Esophagus muscularis mucosa (tissue), 4 donors: ENCODE results near the gene TNRC6C.

Experiments
- CTCF ChIP-seq, 3 experiments: fragments of 200-600 bp in 2 of 3; fragments of 450-650 bp in 1 of 3; sonication (generic) in 2 of 3; IDR thresholded peaks; one replicate each; pipeline ENCODE4 v1.5.1; 2017 to 2019; ENCODE audit warnings: antibody characterized with exemption in 3 of 3, mild to moderate bottlenecking in 2 of 3, moderate library complexity in 1 of 3
- EP300 ChIP-seq: sonication (generic); formaldehyde crosslinking; IDR thresholded peaks from one replicate; pipeline ENCODE4 v1.6.1; 2017; ENCODE audit warnings: antibody characterized with exemption
- POLR2A ChIP-seq: fragments of 450-650 bp; IDR thresholded peaks from one replicate; pipeline ENCODE4 v1.6.1; 2017; ENCODE audit warnings: antibody characterized with exemption, moderate library complexity, mild to moderate bottlenecking, low read depth
- POLR2AphosphoS5 ChIP-seq, 2 donors: sonication (generic); formaldehyde crosslinking; IDR thresholded peaks; one replicate each; pipeline ENCODE4 v1.6.1; 2017; ENCODE audit warnings: antibody characterized with exemption in 2 of 2

GRCh38 chr17:77999413-78000173 is 41.1 kb downstream of the TNRC6C start:
- no peak for TF ChIP-seq EP300
- TF ChIP-seq CTCF (IDR thresholded peaks at IDR 0.05), result no peak
- no peak for TF ChIP-seq POLR2A
- TF ChIP-seq POLR2AphosphoS5 (IDR thresholded peaks at IDR 0.05), result no peak
